Breast epithelium (tissue), 3 donors: ENCODE results near the gene NFASC.

ENCODE experiments used
- POLR2A ChIP-seq: fragments of 450-650 bp; IDR thresholded peaks from one replicate; pipeline ENCODE4 v1.6.1; 2016; ENCODE audit warnings: antibody characterized with exemption, mild to moderate bottlenecking, moderate library complexity
- POLR2AphosphoS5 ChIP-seq, 3 donors: sonication (generic); formaldehyde crosslinking; IDR thresholded peaks; one replicate each; pipeline ENCODE4 v1.6.1; 2017; ENCODE audit warnings: antibody characterized with exemption in 3 of 3
- TF ChIP-seq, protein P1 (sequence below), 3 donors: fragments of 450-650 bp; IDR thresholded peaks; one replicate each; pipeline ENCODE4 v1.5.1; 2016 to 2017; ENCODE audit warnings: antibody characterized with exemption in 3 of 3, mild to moderate bottlenecking in 3 of 3, moderate library complexity in 3 of 3

DNA sequence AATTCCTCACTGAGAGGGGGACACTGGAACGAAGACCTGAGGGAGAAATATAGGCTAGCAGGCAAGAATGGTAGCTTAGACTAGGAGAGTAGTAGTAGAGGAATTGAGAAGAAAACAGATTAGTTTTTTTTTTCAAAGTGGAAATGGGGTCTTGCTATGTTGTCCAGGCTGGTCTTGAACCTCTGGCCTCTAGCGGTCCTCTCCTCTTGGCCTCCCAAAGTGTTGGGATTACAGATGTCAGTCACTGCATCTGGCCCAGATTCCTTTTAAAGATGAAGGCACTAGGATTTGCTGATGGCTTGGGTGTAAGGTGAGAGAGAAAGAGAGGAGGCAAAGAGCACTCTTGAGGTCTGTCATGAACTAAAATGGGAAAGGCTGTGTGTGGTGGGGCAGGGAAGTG is 30.1 kb downstream of the NFASC start:
- TF ChIP-seq, protein P1, sequence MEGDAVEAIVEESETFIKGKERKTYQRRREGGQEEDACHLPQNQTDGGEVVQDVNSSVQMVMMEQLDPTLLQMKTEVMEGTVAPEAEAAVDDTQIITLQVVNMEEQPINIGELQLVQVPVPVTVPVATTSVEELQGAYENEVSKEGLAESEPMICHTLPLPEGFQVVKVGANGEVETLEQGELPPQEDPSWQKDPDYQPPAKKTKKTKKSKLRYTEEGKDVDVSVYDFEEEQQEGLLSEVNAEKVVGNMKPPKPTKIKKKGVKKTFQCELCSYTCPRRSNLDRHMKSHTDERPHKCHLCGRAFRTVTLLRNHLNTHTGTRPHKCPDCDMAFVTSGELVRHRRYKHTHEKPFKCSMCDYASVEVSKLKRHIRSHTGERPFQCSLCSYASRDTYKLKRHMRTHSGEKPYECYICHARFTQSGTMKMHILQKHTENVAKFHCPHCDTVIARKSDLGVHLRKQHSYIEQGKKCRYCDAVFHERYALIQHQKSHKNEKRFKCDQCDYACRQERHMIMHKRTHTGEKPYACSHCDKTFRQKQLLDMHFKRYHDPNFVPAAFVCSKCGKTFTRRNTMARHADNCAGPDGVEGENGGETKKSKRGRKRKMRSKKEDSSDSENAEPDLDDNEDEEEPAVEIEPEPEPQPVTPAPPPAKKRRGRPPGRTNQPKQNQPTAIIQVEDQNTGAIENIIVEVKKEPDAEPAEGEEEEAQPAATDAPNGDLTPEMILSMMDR (IDR thresholded peaks at IDR 0.05), result no peak
- TF ChIP-seq POLR2AphosphoS5 (IDR thresholded peaks at IDR 0.05) (no peak), POLR2A (no peak)
